ENCODE data around the gene CCSER1. TPM values are rescaled to one million over a fixed set of nuclear protein-coding genes. Genes with fewer than 3 reads are reported as not detected.
A peak's percentile ranks its signal among the peaks of the same experiment; 100 is the strongest.
"Not testable (repeated sequence)": the region's sequence is repeated elsewhere in the genome, so short reads cannot be mapped to it uniquely, and the experiment has no call there.

Gene CCSER1
- polyA plus RNA-seq, 12 donors: 0.17 to 1.9 (median 0.65) TPM; not detected in 2

GRCh38 chr4:91057871-91058270 is 930.7 kb downstream of the CCSER1 start:
- DNase-seq: no peak

GRCh38 chr4:91058345-91058744 is 931.2 kb downstream of the CCSER1 start:
- no peak for DNase-seq

GRCh38 chr4:91064157-91064853 is 937.1 kb downstream of the CCSER1 start:
- peak; percentile 15 for DNase-seq

- no peak for DNase-seq
Measured at GRCh38 chr4:91065117-91065516, 937.9 kb downstream of the CCSER1 start.

- no peak for DNase-seq
Measured at GRCh38 chr4:91070736-91071135, 943.5 kb downstream of the CCSER1 start.

- DNase-seq: no peak
Measured at GRCh38 chr4:91076147-91076546, 949.0 kb downstream of the CCSER1 start.

- no peak for DNase-seq
Measured at GRCh38 chr4:91085961-91086360, 958.8 kb downstream of the CCSER1 start.

GRCh38 chr4:91087743-91088142 is 960.5 kb downstream of the CCSER1 start:
- DNase-seq: no peak

- no peak for DNase-seq
Measured at GRCh38 chr4:91089178-91089577, 962.0 kb downstream of the CCSER1 start.

- DNase-seq: no peak
Measured at GRCh38 chr4:91092398-91092980, 965.3 kb downstream of the CCSER1 start.

- DNase-seq: not testable (repeated sequence)
Measured at GRCh38 chr4:91094220-91094619, 967.0 kb downstream of the CCSER1 start.

GRCh38 chr4:91099666-91100065 is 972.5 kb downstream of the CCSER1 start:
- DNase-seq: no peak

GRCh38 chr4:91108751-91109150 is 981.6 kb downstream of the CCSER1 start:
- DNase-seq: no peak

GRCh38 chr4:91111556-91111955 is 984.4 kb downstream of the CCSER1 start:
- no peak for DNase-seq

GRCh38 chr4:91113130-91113706 is 986.0 kb downstream of the CCSER1 start:
- DNase-seq: peak; percentile 6

GRCh38 chr4:91114386-91114785 is 987.2 kb downstream of the CCSER1 start:
- no peak for DNase-seq

GRCh38 chr4:91116861-91117260 is 989.7 kb downstream of the CCSER1 start:
- DNase-seq: no peak

- DNase-seq: no peak
Measured at GRCh38 chr4:91118597-91118996, 991.4 kb downstream of the CCSER1 start.

GRCh38 chr4:91123742-91124141 is 996.5 kb downstream of the CCSER1 start:
- DNase-seq: no peak

- DNase-seq: no peak
Measured at GRCh38 chr4:91127192-91127591, 1000.0 kb downstream of the CCSER1 start.

GRCh38 chr4:91127831-91128230 is 1000.6 kb downstream of the CCSER1 start:
- no peak for DNase-seq

- DNase-seq: no peak
Measured at GRCh38 chr4:91128519-91128918, 1001.3 kb downstream of the CCSER1 start.

- no peak for DNase-seq
Measured at GRCh38 chr4:91147067-91147466, 1019.9 kb downstream of the CCSER1 start.
